ENCODE measurements around the gene SLC25A21.

SLC25A21 gene

DNA sequence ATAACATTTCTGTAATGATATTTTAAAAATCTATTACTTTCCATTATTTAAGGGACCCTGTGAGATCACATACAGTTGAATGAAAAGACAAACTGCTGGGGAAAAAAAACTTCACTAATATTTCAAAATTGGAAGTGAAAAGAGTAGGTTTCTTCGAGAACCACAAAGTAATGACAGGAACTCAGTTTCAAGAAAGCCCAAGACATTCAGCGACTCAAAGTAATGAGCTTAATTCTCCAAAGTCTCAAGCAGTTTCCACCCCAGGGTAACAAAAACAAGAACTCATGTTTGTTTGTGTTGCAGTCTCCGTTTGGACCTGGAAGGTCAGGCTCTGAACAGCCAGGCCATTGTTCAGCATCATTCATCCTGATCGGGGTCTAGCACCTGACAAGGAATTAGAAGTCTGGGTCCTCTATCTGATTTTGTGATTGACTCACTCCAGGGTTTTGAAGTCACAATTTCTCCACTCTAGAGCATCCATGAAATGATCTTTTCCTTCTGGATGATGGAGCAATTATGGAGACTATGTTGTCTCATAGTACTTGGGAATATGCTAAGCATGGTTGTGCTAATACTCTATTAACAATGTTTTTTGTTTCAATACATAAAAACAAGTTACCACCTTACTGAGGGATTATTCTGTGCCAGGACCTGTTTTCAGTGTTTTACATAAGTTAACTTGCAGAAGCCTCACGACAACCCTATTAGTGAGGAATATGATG is 126.9 kb downstream of the SLC25A21 start:
- no peak for DNase-seq (ENCODE audit: low read depth, low spot score)

DNA sequence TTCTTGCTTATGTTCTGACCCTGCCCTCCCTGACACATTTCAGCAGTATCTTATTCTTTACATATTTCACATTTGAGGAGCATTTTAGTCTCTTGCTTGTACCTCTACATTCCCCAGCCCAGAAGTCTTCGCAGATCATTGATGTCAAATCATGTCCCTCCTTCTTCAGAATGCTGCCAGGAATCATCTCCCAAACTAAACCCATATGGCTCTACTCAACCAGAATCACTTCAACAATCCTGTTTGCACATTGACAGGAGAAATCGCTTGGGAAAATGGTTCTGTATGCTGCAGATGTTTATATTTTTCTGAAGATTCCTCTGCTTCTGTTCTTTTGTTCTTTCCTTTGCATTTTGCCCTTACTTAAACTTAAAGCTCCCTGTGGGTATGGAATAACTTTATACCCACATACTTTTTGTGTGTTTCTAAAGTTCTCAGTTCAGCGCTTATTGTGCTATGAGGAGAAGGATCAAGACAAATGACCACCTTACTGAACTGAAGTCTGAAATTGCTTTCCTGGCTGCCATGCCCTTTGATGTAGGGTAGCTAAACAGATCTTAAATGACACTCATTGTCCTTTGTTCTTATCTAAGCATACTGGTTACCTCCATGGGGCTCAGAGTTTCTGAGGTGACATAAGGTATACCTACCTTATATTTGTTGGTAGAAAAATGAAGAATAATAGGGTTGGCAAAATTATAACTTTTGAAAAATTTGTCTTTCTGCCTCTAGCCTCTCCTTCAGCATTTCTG is 134.6 kb downstream of the SLC25A21 start:
- DNase-seq (ENCODE audit: low read depth, low spot score) = no peak

DNA sequence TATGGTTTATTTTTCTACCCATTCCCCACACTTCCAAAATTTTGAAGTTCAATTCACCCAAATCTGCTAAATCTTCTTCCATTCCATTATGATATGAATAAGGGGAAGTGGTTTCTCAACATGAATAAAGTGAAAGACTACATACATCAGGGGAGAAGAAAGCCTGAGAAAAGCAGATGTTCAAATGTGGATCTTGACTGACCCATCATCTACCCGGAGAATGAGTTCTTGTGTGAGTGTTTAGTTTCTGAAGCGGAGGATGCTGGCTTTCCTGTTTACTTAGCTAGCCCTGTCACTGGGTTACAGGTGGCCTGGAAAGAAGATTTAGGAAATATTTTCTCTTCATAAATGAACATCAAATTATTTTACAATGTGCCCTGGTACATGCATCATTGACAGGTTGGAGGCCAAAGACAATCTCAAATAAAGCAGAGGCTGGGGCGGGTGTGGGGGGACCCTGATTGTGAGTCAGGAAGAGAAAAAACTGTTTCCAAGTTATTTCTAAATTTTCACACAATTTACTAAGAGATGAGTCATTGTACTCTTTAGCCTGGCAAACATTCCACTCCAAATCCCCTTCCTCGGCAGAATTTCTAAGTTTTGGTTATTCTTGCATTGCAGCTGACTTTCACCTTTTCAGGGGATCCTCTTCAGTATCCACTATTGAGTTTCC is 135.6 kb downstream of the SLC25A21 start:
- DNase-seq (ENCODE audit: low read depth, low spot score) = peak; percentile 42

DNA sequence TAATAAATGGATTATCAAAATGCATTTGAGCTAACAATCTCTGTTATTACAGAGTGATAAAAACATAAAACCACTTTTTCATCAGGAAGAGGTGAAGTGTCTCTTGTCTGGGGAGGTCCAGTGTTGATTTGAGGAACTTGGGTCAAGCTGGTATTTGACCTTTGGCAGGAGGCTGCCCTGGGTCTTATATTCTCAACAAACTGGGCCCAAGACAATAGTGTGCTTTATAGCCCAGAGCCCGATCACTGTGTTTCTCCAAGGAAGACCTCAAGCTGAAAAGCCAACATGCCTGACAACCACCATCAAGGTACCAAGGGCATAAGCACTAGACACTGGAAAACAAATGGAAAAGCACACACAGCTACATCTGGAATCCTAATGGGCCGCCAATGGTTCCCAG is 137.0 kb downstream of the SLC25A21 start:
- no peak for DNase-seq (ENCODE audit: low read depth, low spot score)

DNA sequence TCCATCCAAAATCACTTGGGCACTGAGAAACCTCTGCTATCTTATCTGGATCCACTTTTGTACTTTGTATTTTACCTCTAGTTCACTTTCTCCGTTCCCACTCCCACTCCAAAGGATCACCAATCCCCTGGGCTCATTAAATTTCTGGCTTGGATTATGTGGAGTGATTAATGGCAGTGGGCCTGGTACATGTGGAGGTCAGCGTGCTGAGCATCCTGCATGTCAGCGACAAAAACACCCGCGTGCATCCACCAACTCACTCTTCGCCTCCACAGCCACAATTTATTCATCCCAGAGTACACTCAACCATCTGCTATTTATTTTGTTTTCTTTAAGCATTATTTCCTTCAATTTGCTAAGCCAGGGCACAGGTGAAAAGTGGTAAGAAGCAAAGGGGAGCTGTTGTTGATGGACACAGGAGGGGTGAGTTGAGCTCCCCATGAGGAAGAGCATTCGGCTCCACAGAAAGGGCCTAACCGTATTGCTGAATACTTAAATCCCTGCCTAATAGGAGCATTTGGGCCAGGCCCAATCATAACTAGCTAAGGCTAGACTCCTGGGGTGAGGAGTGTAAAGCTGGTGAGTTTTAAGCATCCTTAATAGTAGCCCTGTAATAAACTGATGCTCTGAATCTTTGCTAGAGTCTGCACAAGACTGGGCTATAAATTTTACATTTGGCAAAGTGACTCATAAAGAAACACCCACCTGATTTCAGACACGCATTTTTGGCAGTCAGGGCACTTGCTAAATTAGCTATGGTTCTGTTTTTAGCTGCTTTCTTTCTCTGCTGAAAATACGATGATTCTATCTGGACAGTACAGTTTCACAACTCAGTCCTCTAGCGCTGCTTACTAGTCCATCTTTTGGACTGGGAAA is 137.8 kb downstream of the SLC25A21 start:
- peak; percentile 44 for DNase-seq (ENCODE audit: low read depth, low spot score)

DNA sequence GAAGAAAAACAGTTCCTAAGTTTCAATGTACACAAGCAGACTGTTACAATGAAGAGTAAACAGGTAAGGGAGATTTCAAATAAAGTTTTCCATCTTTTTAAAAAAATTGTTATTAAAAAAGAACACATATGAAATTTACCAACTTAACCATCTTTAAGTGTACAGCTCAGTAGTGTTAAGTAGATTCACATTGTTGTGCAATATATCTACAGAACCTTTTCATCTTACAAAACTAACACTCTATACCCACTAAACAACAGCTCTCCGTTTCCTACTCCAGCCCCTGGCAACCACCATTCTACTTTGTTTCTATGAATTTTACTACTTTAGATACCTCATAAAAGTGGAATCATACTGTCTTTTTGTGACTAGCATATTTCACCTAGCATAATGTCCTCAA is 139.5 kb downstream of the SLC25A21 start:
- DNase-seq (ENCODE audit: low read depth, low spot score) = no peak

DNA sequence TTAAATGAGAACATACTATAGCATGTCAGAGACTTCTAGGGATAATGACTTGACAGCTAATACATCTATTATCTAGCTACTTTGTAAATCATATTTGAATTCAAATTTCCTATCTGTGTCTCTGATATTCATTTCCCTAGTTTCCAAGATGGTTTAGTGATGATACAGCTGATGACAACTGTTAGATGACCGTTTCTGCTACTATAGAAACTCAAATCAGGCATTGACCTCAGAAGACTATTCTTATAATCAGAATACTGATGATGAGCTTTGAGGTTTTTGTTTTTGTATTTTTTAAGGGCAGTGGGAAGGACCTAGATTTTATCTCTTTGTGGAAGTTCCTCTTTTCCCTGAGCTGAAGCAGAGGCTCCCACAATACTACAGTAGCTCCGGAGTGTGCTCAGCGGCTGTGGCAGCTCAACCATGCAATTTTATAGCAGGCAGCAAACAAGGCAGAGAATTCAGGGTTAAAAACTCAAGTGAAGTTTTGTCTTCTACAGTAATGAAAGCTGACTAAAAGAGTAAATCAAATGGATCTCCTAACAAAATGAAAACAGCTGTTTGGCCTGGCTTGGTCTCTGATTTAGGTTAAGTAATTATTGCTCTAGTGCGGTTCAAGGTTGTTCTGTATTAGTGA is 145.1 kb downstream of the SLC25A21 start:
- no peak for DNase-seq (ENCODE audit: low read depth, low spot score)

DNA sequence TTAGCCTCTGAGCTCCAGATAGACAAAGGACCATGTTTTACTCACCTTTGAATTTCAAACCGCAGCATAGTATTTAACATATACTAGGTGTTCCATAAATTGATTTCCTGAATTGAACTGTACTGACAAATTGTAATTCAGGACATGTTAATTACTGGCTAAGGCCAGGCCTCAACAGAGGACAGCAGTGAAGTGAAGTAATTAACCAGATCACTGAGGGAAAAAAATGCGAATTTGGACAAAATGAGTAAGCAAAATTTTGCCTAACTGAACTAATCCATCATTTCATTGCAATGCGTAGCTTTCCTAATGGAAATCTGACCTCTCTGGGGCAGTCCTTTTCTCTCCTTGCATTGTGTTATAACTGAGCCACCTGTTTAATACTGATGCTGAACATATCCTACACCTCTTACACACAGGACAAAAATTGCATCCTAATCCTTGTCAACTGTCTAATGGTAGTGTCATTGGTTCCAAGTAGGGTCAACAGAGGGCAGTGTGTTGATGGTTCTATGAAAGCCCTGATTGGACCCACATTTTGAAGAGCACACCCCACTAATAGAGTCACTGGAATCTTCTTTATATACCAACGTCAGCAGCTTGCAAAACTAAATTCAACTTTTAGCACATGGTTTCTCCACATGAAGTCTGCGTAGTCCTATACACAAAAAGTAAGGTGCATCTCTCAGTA is 148.4 kb downstream of the SLC25A21 start:
- DNase-seq (ENCODE audit: low read depth, low spot score) = no peak

DNA sequence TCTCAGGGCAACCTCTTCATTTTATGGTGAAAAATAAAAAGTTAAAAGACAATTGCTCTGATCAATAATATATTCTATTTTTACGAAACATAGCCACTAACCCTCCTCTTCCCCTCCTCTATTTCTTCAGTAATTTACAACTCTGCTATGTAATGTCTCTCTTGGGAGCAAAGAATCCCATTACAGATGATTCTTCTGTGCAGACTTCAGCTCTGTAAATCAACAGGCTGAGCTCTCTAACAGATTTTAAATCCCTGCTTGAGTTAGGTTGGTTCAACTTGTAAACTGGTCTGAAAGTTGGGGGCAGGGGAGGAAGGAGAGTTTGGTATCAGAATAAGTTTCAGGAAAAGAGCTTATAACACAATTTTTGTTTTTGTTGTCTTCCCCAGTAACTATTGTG is 151.0 kb downstream of the SLC25A21 start:
- DNase-seq (ENCODE audit: low read depth, low spot score) = no peak

DNA sequence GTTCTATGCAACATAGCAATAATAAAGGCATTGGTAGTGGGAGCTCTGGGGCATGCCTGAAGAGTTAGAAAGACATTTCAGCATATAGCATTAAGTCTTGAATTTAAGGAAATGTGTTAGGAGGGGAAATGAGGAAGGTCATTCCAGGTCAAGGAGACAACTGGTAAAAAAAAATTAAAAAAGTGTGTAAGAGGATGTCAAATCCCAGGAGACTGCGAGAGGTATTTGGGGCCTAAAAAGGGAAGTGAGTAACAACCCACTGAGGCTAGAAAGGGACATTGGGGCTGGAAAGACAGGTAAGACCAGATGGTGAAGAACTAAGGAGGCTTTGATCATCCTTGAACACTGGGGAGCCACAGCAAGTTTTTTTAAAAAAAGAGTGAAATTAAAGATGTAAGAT is 152.9 kb downstream of the SLC25A21 start:
- DNase-seq (ENCODE audit: low read depth, low spot score) = no peak

DNA sequence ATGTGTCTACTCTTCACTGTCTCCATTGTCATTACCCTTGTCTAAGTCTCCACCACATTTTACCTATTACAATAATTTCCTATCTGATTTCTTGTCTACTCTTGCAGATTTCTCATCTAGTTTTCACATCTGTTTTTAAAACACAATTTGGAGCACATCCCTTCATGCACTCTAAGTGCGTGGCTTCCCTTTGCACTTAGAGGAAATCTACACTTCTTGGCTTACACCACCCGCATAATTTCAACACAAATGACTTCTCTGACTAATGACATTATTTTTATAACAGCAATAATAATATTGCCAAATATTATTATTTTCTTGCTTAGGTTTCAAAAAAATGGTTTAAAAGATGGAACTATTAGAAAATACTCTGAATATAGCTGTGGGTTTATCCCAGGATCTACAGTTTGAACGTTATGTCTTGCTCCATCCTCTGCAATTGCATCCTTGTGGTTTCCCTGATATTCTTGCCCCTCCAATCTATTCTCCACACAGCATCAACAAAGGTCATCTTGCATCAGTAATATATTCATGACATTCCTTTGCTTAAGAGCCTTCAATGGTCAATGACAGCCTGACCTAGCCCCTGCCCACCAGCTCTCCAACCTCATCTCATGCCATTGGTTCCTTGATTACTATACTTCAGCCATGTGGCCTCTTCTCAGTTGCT is 153.7 kb downstream of the SLC25A21 start:
- DNase-seq (ENCODE audit: low read depth, low spot score) = no peak

DNA sequence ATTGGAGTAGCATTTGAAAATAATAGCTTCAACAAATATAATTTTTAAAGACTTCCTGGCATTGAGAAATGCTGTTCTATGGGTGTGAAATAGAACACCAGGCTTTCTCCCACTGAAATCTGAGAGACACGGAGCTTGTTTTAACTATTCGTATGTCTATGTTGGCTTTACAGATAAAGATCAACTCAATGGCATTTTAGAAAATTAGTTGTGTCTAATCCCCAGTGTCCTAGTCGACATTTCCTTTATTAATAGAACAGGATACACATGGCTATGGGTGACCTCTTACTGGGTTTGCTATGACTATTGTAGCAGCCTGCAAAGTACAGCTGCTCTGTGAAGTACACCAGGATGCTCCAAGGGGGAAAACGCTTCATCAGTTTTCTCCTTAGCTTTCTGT is 159.3 kb downstream of the SLC25A21 start:
- DNase-seq (ENCODE audit: low read depth, low spot score) = no peak

DNA sequence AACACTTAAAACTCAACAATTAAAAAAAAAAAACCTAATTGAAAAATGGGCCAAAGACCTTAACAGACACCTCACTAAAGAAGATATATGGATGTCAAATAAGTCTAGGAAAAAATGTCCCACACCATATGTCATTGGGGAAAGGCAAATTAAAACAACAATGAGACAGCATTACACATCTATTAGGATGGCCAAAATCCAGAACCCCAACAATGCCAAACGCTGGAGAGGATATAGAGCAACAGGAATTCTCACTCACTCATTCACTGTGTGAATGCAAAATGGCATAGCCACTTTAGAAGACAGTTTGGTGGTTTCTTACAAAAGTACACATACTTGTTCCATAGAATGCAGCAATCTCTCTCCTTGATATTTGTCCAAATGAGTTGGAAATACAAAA is 173.7 kb downstream of the SLC25A21 start:
- DNase-seq (ENCODE audit: low read depth, low spot score) = no peak

DNA sequence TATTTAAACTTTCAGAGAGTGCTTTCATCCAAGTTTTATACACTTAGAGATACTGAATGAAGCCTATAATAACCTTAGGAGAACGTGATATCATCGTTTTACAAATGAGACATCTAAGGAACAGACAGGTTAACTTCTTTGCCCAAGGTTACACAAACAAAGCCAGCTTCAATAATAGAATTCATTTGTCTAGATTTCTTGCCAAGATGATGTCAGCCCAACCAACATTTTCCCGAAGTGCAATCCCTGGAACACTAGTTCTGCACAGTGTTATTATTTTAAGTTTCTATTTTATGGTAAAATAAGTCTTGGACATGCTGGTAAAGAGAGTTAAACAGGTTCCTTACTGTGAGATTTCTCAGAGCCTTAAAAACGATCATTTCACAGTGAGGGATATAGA is 174.6 kb downstream of the SLC25A21 start:
- peak; percentile 37 for DNase-seq (ENCODE audit: low read depth, low spot score)

DNA sequence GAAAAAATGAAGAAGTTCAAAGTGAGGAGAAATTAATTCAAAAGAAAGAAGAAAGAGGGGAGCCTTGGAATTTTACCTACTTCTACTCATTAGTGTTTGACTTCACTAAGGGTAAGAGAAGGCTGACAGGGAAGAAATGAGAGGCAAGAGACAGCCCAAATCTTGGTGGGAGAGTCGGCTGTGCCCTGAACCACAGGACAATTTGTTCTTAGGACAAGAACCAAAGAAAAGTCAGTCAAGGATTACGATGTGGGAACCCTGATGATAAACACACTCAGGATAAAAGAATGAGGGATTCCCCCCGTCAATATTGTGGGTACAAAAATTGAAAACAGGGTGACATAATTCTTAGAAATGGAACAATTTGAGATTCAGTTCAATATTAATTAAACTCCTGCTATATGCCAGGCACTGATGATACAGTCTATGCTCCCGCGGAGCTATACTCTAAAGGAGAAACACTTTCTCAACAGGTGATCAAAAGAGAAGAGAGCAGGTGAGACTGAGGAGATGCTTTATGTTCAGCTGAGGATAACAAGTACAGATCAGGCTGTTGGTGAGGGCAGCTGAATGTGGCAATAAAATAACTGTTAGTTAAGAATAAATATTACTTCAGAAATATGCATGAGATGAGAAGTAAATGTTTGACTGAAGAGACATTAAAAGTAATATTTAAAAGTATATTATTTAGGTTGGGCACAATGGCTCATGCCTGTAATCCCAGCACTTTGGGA is 175.4 kb downstream of the SLC25A21 start:
- no peak for DNase-seq (ENCODE audit: low read depth, low spot score)

DNA sequence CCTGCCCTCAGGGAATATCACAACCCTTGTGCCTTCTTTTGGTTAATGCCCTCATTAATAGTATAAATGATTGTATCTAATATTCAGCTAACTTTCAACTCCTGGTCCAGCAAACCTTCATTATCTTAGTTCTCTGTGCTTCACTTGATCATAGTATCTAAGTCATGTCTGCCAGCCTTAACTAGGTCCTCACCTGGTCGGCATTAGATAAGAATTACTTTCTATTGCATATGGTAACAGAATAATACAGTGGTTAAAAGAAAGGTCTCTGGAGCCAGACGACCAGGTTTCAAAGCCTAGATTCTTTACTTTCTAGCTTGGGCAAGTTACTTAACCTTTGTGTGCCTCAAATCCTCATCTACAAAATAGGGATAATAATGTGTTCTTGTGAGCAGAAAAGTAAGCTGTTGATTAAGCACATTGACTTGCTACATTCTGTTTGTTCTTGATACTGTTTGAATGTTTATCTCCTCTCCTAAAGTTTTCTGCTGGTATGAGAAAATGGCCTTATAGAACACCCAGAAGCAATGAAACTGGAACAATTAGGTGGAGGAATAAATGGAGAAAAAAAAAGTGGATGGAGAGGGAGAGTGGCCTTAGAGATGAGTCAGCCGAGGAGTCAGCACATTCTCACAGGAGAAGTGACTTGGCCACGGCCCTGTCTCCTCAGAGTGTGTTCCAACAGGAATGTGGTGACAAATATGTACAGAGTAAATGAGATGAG is 176.1 kb downstream of the SLC25A21 start:
- DNase-seq (ENCODE audit: low read depth, low spot score) = peak; percentile 67

DNA sequence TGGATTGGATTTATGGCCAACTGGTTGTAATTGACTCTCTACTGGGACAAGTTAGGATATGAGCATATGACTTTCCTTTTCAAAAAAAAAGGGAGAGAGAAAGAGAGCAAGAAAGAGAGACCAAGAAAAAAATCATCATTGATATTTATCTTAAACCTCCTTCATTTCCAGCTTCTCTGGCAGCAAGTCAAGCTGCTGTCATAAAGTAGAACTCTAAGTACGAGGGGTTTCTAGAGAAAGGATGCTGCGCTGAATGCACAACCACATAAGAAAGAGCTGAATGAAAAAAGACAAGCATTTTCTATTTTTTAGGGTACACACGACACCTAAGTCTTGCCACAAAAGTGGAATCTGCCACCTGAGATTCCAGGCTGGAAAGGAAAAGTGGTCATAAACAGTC is 182.6 kb downstream of the SLC25A21 start:
- no peak for DNase-seq (ENCODE audit: low read depth, low spot score)

DNA sequence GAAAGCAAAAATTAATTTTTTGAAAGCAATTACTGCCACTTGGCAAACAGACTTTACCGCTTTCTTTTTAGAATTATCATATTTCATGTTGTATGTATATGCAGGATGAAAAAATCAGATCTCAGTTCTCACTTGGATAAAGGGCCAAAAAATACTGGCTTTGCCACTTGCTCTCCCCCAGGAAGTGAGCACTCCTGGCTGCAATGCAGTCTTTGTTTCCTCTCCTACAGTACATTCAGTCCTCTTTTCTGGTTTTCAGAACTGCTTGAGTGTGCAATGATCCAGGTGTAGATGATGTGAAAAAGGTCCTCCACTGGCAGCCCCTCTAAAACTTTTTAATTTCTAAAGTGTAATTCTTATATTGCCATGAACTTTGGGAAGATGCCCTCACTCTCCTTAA is 183.4 kb downstream of the SLC25A21 start:
- DNase-seq (ENCODE audit: low read depth, low spot score) = no peak

DNA sequence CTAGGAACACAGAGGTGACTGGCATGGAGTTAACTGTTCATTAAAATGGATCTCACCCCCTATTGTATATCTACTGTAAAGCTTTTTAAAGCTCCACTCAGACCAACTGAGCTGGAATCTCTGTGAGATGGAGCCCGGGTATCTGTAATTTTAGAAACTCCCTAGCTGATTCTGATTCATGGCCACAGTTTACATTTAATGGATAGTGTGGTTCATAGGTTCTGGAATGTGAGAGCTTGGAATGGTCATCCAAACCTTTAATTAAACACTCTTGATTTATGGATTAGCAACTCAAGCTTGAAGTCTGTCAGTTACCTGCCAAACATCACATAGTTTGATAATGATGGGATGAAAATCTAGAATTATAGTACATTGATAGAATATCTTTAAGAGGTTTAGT is 183.8 kb downstream of the SLC25A21 start:
- no peak for DNase-seq (ENCODE audit: low read depth, low spot score)

Measured in astrocyte of the hippocampus (primary cell).